Chondrocyte (in vitro differentiated cells): Measurements from ENCODE around the gene CACNB2. TPM values are rescaled to one million over a fixed set of nuclear protein-coding genes. Genes with fewer than 3 reads are reported as not detected.
A peak's percentile ranks its signal among the peaks of the same experiment; 100 is the strongest.

ENCODE experiments used
- DNase-seq: peaks from one replicate; pipeline ENCODE4 v3.0.0; 2021; ENCODE audit warnings: mixed read lengths, low spot score
- H3K27ac Mint-ChIP-seq: one replicate; pipeline ENCODE4 v1.8.0; 2021; ENCODE audit warnings: mild to moderate bottlenecking, moderate library complexity, mixed read lengths; ENCODE audit not compliant: unreplicated experiment
- H3K27me3 Mint-ChIP-seq: 2 replicates; pipeline ENCODE4 v1.8.0; 2021; ENCODE audit warnings: low read depth, mixed read lengths
- H3K36me3 Mint-ChIP-seq: 2 replicates; pipeline ENCODE4 v1.8.0; 2021; ENCODE audit warnings: low read depth, mixed read lengths
- H3K4me1 Mint-ChIP-seq: 2 replicates; pipeline ENCODE4 v1.8.0; 2021; ENCODE audit warnings: low read depth, mild to moderate bottlenecking, mixed read lengths
- H3K4me3 Mint-ChIP-seq: one replicate; pipeline ENCODE4 v1.8.0; 2021; ENCODE audit warnings: mild to moderate bottlenecking, moderate library complexity, mixed read lengths; ENCODE audit not compliant: unreplicated experiment
- H3K9me3 Mint-ChIP-seq: 2 replicates; pipeline ENCODE4 v1.8.0; 2021; ENCODE audit warnings: low read depth, mixed read lengths
- total RNA-seq: library from RNA; stranded (reverse); gene quantifications from 3 replicates; pipeline ENCODE4 v1.2.1, GENCODE V29; 2021
- TF ChIP-seq, protein P1 (sequence below): fragments of 200-600 bp; sonication (generic); IDR thresholded peaks from 2 replicates; pipeline ENCODE4 v1.5.0; 2021; ENCODE audit warnings: antibody characterized with exemption, mild to moderate bottlenecking, moderate library complexity

CACNB2 gene
- total RNA-seq, 1 donor from 2014 or later: 0.25 TPM

DNA sequence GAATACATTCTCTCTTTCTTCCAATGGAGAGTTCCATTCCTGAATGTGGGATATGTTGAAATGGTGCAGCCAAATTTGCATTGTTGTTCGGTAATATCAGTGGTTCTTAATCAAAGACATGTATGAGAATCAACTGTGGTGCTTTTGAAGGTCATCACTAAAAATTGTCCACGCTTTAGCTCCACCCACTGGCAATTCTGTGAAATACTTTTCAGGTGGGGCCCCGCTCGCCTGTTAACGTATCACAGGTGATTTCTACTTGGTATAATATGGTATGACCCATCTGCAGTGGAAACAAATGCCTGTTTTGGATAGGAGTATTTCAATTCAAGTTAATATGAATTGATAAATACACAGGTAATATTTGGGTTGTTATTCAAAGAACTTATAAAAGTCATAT, 332.8 kb downstream of the CACNB2 start:
- H3K36me3 Mint-ChIP-seq: no peaks in the 10 kb centered on the region
- H3K4me1 Mint-ChIP-seq: no peaks in the 10 kb centered on the region
- no peak overlapping the region for H3K27ac Mint-ChIP-seq
- DNase-seq: no peak
- peaks cover 22% of the 10 kb centered on the region for H3K27me3 Mint-ChIP-seq
- TF ChIP-seq, protein P1, sequence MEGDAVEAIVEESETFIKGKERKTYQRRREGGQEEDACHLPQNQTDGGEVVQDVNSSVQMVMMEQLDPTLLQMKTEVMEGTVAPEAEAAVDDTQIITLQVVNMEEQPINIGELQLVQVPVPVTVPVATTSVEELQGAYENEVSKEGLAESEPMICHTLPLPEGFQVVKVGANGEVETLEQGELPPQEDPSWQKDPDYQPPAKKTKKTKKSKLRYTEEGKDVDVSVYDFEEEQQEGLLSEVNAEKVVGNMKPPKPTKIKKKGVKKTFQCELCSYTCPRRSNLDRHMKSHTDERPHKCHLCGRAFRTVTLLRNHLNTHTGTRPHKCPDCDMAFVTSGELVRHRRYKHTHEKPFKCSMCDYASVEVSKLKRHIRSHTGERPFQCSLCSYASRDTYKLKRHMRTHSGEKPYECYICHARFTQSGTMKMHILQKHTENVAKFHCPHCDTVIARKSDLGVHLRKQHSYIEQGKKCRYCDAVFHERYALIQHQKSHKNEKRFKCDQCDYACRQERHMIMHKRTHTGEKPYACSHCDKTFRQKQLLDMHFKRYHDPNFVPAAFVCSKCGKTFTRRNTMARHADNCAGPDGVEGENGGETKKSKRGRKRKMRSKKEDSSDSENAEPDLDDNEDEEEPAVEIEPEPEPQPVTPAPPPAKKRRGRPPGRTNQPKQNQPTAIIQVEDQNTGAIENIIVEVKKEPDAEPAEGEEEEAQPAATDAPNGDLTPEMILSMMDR: peak; percentile 50
- H3K4me3 Mint-ChIP-seq: no peak overlapping the region
- no peaks in the 10 kb centered on the region for H3K9me3 Mint-ChIP-seq

DNA sequence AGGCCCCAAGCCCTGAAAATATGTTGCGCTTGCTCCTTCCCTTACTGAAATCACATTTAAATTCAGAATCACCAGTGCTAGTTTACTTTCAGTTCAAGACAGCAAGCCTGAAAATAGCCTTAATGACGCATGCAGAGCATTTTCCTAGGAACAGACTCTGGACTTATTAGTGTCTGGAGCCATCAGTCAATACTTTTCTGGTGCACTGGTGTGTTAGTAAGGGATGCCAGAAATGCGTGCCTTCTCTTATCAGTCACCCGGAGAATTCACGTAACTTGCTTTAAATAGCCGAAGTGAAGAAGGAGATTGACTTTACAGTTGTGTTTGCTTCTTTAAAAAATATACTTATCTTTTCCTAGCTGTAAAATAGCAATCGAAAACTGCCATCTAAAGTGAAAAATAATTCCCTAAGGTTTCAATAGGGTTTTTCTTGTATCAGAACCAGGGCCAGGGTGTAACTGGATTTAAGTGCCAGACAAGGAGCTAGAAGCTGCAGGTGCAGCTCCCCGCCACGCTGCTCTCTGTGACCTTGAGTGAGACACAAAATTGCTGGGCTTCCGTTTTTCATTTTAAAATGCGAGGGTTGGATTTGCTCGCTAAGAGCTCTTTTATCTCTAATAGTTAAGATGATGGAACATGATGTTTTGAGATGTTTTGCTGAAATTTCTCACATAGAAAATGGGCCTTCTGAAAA, 333.3 kb downstream of the CACNB2 start:
- H3K36me3 Mint-ChIP-seq: no peaks in the 10 kb centered on the region
- H3K27ac Mint-ChIP-seq: no peak overlapping the region
- H3K27me3 Mint-ChIP-seq: peaks cover 25% of the 10 kb centered on the region
- TF ChIP-seq, protein P1: no peak
- no peak for DNase-seq
- no peak overlapping the region for H3K4me3 Mint-ChIP-seq
- H3K9me3 Mint-ChIP-seq: no peaks in the 10 kb centered on the region
- no peaks in the 10 kb centered on the region for H3K4me1 Mint-ChIP-seq

- Mint-ChIP-seq H3K27me3 (peaks cover 27% of the 10 kb centered on the region), H3K27ac (no peak overlapping the region), H3K9me3 (no peaks in the 10 kb centered on the region), H3K4me3 (no peak overlapping the region), H3K4me1 (no peaks in the 10 kb centered on the region), H3K36me3 (no peaks in the 10 kb centered on the region)
- TF ChIP-seq, protein P1: no peak
- DNase-seq: no peak
Measured at GRCh38 chr10:18474118-18474455, 333.9 kb downstream of the CACNB2 start.

- Mint-ChIP-seq H3K27me3 (peaks cover 26% of the 10 kb centered on the region), H3K4me3 (no peak overlapping the region), H3K36me3 (no peaks in the 10 kb centered on the region), H3K4me1 (no peaks in the 10 kb centered on the region), H3K9me3 (no peaks in the 10 kb centered on the region), H3K27ac (no peak overlapping the region)
- no peak for DNase-seq
- TF ChIP-seq, protein P1: no peak
Measured at GRCh38 chr10:18476076-18476647, 335.9 kb downstream of the CACNB2 start.

GRCh38 chr10:18478354-18478753, 338.1 kb downstream of the CACNB2 start:
- Mint-ChIP-seq H3K4me3 (no peak overlapping the region), H3K27me3 (peaks cover 22% of the 10 kb centered on the region), H3K27ac (no peak overlapping the region), H3K36me3 (no peaks in the 10 kb centered on the region), H3K4me1 (no peaks in the 10 kb centered on the region), H3K9me3 (no peaks in the 10 kb centered on the region)
- no peak for DNase-seq
- TF ChIP-seq, protein P1: no peak
